ENCODE results near the gene DNAH14.

DNA sequence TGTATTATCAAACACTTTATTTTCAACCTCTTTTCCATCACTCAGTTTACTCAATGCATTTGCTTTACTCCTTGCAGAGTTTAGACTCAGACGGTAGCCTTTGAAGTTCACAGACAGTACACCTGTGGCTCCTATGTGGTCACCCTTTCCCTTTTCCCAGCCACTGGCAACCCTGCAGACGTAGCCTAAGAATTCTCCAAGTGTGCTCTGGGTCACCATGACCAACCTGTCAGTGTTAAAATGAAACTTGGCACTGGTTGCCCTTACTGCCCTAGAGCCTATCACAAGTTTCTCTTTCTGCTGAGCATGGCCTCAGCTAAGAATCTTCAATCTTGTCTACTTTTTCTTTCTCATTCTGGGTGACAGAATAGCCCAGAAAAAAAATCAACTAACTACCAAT lies 25.5 kb upstream of the DNAH14 start:
- TF ChIP-seq YY1 (IDR thresholded peaks at IDR 0.05; ENCODE audit: insufficient read depth, insufficient read length) (no peak), ZNF274 (IDR thresholded peaks at IDR 0.05; ENCODE audit: low read depth, low read length) (no peak), SUZ12 (IDR thresholded peaks at IDR 0.05; ENCODE audit: extremely low read depth, insufficient read depth, insufficient read length) (no peak)

Data from NT2/D1 (cell line).